Naive thymus-derived CD4-positive, alpha-beta T cell (primary cell): ENCODE measurements around the gene PPP1R2C. TPM values are rescaled to one million over a fixed set of nuclear protein-coding genes. Genes with fewer than 3 reads are reported as not detected.
A peak's percentile ranks its signal among the peaks of the same experiment; 100 is the strongest.

Experiments used
- ATAC-seq: fragments of 150-1000 bp; cut with Tn5 transposase; 2 replicates; pipeline ENCODE4 v1.10.0; 2021; ENCODE audit warnings: mild to moderate bottlenecking, moderate library complexity
- CTCF ChIA-PET: fragments of 350-600 bp; sonication (Branson Sonifier 250); formaldehyde crosslinking; loops from one replicate; lab custom pipeline; 2021; ENCODE audit warnings: antibody characterized with exemption; lab: Charles Lee
- POLR2A ChIA-PET: fragments of 350-600 bp; sonication (Branson Sonifier 250); formaldehyde crosslinking; loops from one replicate; lab custom pipeline; 2021; ENCODE audit warnings: antibody characterized with exemption, inconsistent platforms; lab: Charles Lee
- DNase-seq, 9 donors: peaks; one replicate each; pipeline versions ENCODE4 v3.0.0 to v3.0.0-alpha.2; 2020 to 2022; ENCODE audit warnings: mixed read lengths in 1 of 9
- H3K27ac ChIP-seq: one replicate; pipeline ENCODE4 v1.7.0; 2013; ENCODE audit warnings: mild to moderate bottlenecking, low read depth, low read length, moderate library complexity
- H3K27me3 ChIP-seq, 2 donors: one replicate each; pipeline ENCODE4 v1.7.0; 2013; ENCODE audit warnings: low read length in 2 of 2, mild to moderate bottlenecking in 2 of 2, moderate library complexity in 2 of 2; ENCODE audit not compliant: control insufficient read depth in 2 of 2, insufficient read depth in 2 of 2
- H3K36me3 ChIP-seq, 3 experiments: 1 replicate in 2 of 3; 2 replicates in 1 of 3; pipeline ENCODE4 v1.7.0; 2013; ENCODE audit warnings: low read length in 3 of 3, mild to moderate bottlenecking in 3 of 3, moderate library complexity in 1 of 3; ENCODE audit not compliant: insufficient read depth in 3 of 3, control insufficient read depth in 2 of 3
- H3K4me1 ChIP-seq, 2 donors: one replicate each; pipeline ENCODE4 v1.7.0; 2013; ENCODE audit warnings: low read length in 2 of 2, mild to moderate bottlenecking in 2 of 2, moderate library complexity in 1 of 2; ENCODE audit not compliant: control insufficient read depth in 2 of 2, insufficient read depth in 2 of 2
- H3K4me3 ChIP-seq: 2 replicates; pipeline ENCODE4 v1.7.0; 2013; ENCODE audit warnings: mild to moderate bottlenecking, low read length
- H3K9me3 ChIP-seq, 3 experiments: 1 replicate in 2 of 3; 2 replicates in 1 of 3; pipeline ENCODE4 v1.7.0; 2013; ENCODE audit warnings: low read length in 3 of 3; ENCODE audit not compliant: control insufficient read depth in 2 of 3
- H3K27ac Mint-ChIP-seq, 9 donors: one replicate each; pipeline ENCODE4 v1.8.0; 2020 to 2022; ENCODE audit warnings: mixed read lengths in 9 of 9, mild to moderate bottlenecking in 8 of 9, moderate library complexity in 5 of 9, inconsistent platforms in 2 of 9
- H3K27me3 Mint-ChIP-seq, 5 donors: one replicate each; pipeline ENCODE4 v1.8.0; 2021 to 2022; ENCODE audit warnings: mixed read lengths in 5 of 5, mild to moderate bottlenecking in 1 of 5
- H3K36me3 Mint-ChIP-seq, 5 donors: one replicate each; pipeline ENCODE4 v1.8.0; 2020 to 2022; ENCODE audit warnings: mixed read lengths in 5 of 5, mild to moderate bottlenecking in 3 of 5, inconsistent platforms in 1 of 5
- H3K4me1 Mint-ChIP-seq, 7 donors: one replicate each; pipeline ENCODE4 v1.8.0; 2020 to 2022; ENCODE audit warnings: mixed read lengths in 7 of 7, mild to moderate bottlenecking in 3 of 7, inconsistent platforms in 1 of 7
- H3K4me3 Mint-ChIP-seq, 10 donors: one replicate each; pipeline ENCODE4 v1.8.0; 2020 to 2022; ENCODE audit warnings: mild to moderate bottlenecking in 10 of 10, mixed read lengths in 10 of 10, moderate library complexity in 6 of 10, inconsistent platforms in 2 of 10
- H3K9me3 Mint-ChIP-seq, 11 donors: one replicate each; pipeline ENCODE4 v1.8.0; 2020 to 2022; ENCODE audit warnings: mixed read lengths in 11 of 11, mild to moderate bottlenecking in 4 of 11, inconsistent platforms in 1 of 11, moderate library complexity in 1 of 11
- intact Hi-C, 2 donors: fragments of 100-400 bp; cut with micrococcal nuclease; formaldehyde crosslinking; loops; one replicate each; pipeline ENCODE4 v1.15.1; 2023
- polyA plus RNA-seq, 2 donors: library from polyadenylated mRNA; unstranded; fragments of 300-500 nt; fragmentation: Illumina TruSeq; gene quantifications; one replicate each; pipeline ENCODE4 v1.2.3, GENCODE V29; 2021
- total RNA-seq, 6 experiments: library from RNA in 5 of 6; stranded (reverse) in 5 of 6; gene quantifications; 1 replicate in 5 of 6; 2 replicates in 1 of 6; pipeline ENCODE4 v1.2.3 and lab custom pipeline; 2021 to 2026

PPP1R2C gene
- total and polyA plus RNA-seq, 7 experiments from 2014 or later: not detected

DNA sequence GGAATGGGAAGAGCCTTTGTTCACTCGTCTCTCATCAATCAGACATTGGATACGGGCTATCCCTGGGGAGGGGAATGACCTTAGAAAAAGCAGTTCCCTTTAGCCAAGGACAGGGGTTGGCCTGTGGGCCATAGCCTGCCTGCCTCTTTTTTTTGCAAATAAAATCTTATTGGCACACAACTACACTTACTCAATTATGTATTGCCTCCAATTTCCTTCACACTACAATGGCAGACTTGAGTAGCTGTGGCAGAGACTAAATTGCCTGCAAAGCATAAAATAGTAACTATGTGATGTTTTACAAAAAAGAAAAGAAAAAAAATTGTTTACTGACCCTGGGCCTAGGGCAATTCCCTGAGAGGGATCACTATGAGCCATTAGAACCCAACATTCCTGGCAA lies 23.4 kb downstream of the PPP1R2C start:
- no peaks in the 10 kb centered on the region for H3K4me1 ChIP-seq
- H3K36me3 Mint-ChIP-seq: no peaks in the 10 kb centered on the region
- POLR2A ChIA-PET: no interaction called here
- H3K4me3 Mint-ChIP-seq: no peak overlapping the region
- H3K4me1 Mint-ChIP-seq: peaks cover 0 to 8% (median 0%) of the 10 kb centered on the region in 7 donors
- no peak for ATAC-seq
- H3K27me3 ChIP-seq: no peaks in the 10 kb centered on the region
- H3K27me3 Mint-ChIP-seq: peaks cover 0 to 3% (median 0%) of the 10 kb centered on the region in 5 donors
- no peak overlapping the region for H3K27ac Mint-ChIP-seq
- peaks cover 0 to 3% (median 0%) of the 10 kb centered on the region in 11 donors for H3K9me3 Mint-ChIP-seq
- no peak overlapping the region for H3K27ac ChIP-seq
- intact Hi-C loops: no loop called here
- H3K4me3 ChIP-seq: no peak overlapping the region
- no peaks in the 10 kb centered on the region for H3K36me3 ChIP-seq
- H3K9me3 ChIP-seq: no peaks in the 10 kb centered on the region
- CTCF ChIA-PET: no interaction called here
- no peak for DNase-seq

DNA sequence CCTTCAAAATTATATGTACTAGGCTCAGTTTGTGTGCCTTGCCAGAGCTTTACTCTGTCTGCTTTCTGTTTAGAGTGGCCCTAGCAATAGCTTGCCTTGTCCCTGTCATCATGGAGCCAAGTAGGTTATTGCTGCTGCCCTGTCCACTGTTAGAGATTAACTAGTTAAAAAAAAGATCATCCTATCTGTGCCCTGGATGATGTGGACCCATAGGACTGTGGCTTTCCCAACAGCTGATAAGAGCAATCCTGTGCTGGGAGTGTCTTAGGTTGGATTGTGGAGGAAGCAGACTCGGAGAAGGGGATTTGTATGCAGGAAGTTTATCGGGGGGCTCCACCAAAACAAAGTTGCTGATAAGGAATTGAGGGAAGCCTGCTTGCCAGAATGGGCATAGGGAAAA lies 23.8 kb downstream of the PPP1R2C start:
- CTCF ChIA-PET: no interaction called here
- H3K27me3 Mint-ChIP-seq: peaks cover 0 to 3% (median 0%) of the 10 kb centered on the region in 5 donors

DNA sequence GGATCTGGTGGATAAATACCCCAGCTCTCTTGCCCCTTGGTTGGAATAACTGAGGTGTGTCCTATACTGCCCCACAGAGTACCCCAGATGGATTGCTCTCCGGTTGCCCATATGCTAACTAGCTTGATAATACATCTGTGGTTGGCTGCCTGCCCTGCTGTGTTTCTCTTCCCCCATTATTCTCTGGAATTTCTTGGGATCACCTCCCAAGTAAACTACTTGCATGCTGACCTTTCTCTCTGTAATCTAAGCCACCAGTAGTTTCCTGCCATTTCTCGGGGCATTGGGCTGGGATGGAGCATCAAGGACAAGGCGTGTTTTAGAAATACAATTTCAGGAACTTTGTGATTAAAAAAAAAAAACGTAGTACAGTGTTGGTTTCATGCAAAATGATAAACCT lies 25.2 kb downstream of the PPP1R2C start:
- Mint-ChIP-seq H3K9me3 (peaks cover 0 to 3% (median 0%) of the 10 kb centered on the region in 11 donors), H3K4me1 (peaks cover 0 to 8% (median 0%) of the 10 kb centered on the region in 7 donors), H3K4me3 (no peak overlapping the region), H3K36me3 (no peaks in the 10 kb centered on the region), H3K27me3 (peaks cover 0 to 3% (median 0%) of the 10 kb centered on the region in 5 donors), H3K27ac (no peak overlapping the region)
- intact Hi-C loops: no loop called here
- H3K36me3 ChIP-seq: no peaks in the 10 kb centered on the region
- ATAC-seq: no peak
- ChIA-PET CTCF (no interaction called here), POLR2A (no interaction called here)
- H3K27ac ChIP-seq: no peak overlapping the region
- no peak for DNase-seq
- no peak overlapping the region for H3K4me3 ChIP-seq
- H3K27me3 ChIP-seq: no peaks in the 10 kb centered on the region
- H3K9me3 ChIP-seq: no peaks in the 10 kb centered on the region
- H3K4me1 ChIP-seq: no peaks in the 10 kb centered on the region

More for the DNA sequence above, 23.8 kb downstream of the PPP1R2C start:
- Histone ChIP-seq H3K9me3 (no peaks in the 10 kb centered on the region), H3K27me3 (no peaks in the 10 kb centered on the region), H3K4me3 (no peak overlapping the region), H3K4me1 (no peaks in the 10 kb centered on the region), H3K27ac (no peak overlapping the region), H3K36me3 (no peaks in the 10 kb centered on the region)
- Mint-ChIP-seq H3K27ac (no peak overlapping the region), H3K9me3 (peaks cover 0 to 3% (median 0%) of the 10 kb centered on the region in 11 donors), H3K36me3 (no peaks in the 10 kb centered on the region), H3K4me1 (peaks cover 0 to 8% (median 0%) of the 10 kb centered on the region in 7 donors), H3K4me3 (no peak overlapping the region)
- no peak for ATAC-seq
- intact Hi-C loops: no loop called here
- no peak for DNase-seq
- POLR2A ChIA-PET: no interaction called here

DNA sequence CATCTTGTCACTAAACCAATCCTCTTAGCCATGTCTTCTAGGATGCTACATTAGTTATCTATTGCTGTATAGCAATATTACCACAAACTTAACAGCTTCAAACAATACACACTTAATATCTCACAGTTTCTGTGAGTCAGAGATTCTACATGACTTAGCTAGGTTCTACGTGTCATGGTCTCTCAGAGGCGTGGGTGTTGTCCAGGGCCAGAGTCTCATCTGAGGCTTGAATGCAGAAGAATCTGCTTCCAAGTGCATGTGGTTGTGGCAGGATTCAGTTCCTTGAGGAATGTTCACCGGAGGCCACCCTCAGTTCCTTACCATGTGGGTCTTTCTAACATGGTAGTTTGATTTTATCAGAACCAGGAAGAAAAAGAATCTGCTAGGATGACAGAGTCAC lies 26.4 kb downstream of the PPP1R2C start:
- Histone ChIP-seq H3K36me3 (no peaks in the 10 kb centered on the region), H3K9me3 (no peaks in the 10 kb centered on the region), H3K4me1 (no peaks in the 10 kb centered on the region), H3K4me3 (no peak overlapping the region), H3K27me3 (no peaks in the 10 kb centered on the region), H3K27ac (no peak overlapping the region)
- intact Hi-C loops: no loop called here
- no peak overlapping the region for H3K4me3 Mint-ChIP-seq
- H3K27me3 Mint-ChIP-seq: peaks cover 0 to 3% (median 0%) of the 10 kb centered on the region in 5 donors
- no peaks in the 10 kb centered on the region for H3K36me3 Mint-ChIP-seq
- ChIA-PET CTCF (no interaction called here), POLR2A (no interaction called here)
- H3K9me3 Mint-ChIP-seq: peaks cover 0 to 3% (median 0%) of the 10 kb centered on the region in 11 donors
- peaks cover 0 to 4% (median 0%) of the 10 kb centered on the region in 7 donors for H3K4me1 Mint-ChIP-seq
- ATAC-seq (no peak), DNase-seq (no peak)
- H3K27ac Mint-ChIP-seq: no peak overlapping the region

DNA sequence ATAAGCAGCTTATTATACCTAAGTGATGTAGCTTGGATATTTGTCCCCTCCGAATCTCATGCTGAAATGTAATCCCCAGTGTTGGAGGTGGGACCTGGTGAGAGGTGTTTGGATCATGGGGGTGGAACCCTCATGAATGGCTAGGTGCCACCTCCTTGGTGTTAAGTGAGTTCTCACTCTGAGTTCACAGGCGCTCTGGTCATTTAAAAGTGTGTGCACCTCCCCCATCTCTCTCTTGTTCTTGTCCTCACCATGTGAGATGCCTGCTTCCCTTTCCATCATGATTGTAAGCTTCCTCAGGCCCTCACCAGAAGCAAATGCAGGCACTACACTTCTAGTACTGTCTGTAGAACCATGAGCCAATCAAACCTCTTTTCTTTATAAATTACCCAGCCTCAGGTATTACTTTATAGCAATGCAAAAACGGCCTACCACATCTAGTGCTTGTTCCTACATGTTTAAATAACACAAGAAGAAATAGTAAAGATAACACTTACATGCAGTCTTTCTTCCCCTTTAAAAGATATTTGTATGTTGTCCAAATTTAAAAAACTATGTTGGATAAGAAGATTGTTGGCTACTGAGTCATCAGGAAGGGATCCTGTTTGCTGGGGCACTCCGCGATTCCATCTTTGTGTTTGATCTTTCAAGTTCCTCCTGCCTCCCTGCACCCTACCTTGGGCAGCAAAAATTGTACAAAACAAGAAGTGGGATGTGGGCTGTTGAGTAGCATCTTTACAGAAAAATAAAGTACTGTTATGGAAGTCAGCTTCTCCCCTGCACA lies 29.7 kb downstream of the PPP1R2C start:
- Histone ChIP-seq H3K9me3 (no peaks in the 10 kb centered on the region), H3K27ac (no peak overlapping the region), H3K4me3 (no peak overlapping the region), H3K27me3 (no peaks in the 10 kb centered on the region), H3K4me1 (no peaks in the 10 kb centered on the region), H3K36me3 (no peaks in the 10 kb centered on the region)
- Mint-ChIP-seq H3K27ac (no peak overlapping the region), H3K27me3 (peaks cover 0 to 3% (median 0%) of the 10 kb centered on the region in 5 donors), H3K4me1 (peaks cover 0 to 2% (median 0%) of the 10 kb centered on the region in 7 donors), H3K4me3 (no peak overlapping the region), H3K36me3 (no peaks in the 10 kb centered on the region), H3K9me3 (peaks cover 0 to 3% (median 0%) of the 10 kb centered on the region in 11 donors)
- DNase-seq (no peak), ATAC-seq (no peak)
- ChIA-PET CTCF (no interaction called here), POLR2A (no interaction called here)
- intact Hi-C loops: no loop called here

DNA sequence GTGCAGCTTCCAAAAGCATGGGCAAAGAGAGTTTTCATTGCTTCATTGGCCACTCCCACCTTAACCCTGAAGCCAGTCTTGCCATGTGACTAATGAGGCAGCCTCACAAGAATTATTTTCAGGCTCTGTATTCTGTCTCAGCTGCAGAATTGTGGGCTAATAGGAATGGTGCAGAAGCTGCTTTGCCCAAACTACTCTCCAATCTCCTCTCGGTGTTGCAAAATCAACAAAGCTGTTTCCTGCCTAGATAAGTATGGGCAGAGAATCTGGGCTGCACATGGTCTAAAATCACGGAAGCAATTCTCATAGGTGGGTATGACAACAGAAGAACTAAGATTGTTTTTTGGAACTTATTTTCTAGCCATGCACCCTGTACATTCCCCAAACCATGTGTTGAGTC lies 31.4 kb downstream of the PPP1R2C start:
- ATAC-seq: no peak
- Mint-ChIP-seq H3K4me1 (peaks cover 0 to 2% (median 0%) of the 10 kb centered on the region in 7 donors), H3K36me3 (no peaks in the 10 kb centered on the region), H3K9me3 (peaks cover 0 to 3% (median 0%) of the 10 kb centered on the region in 11 donors), H3K4me3 (no peak overlapping the region), H3K27me3 (peaks cover 0 to 3% (median 0%) of the 10 kb centered on the region in 5 donors), H3K27ac (no peak overlapping the region)
- no peaks in the 10 kb centered on the region for H3K27me3 ChIP-seq
- ChIA-PET CTCF (interaction anchor here (0.5 kb wide), 1 partner anchor 222 kb away, joined by 3 read pairs; no protein-coding TSS in a partner anchor), POLR2A (no interaction called here)
- intact Hi-C loops: no loop called here
- no peaks in the 10 kb centered on the region for H3K36me3 ChIP-seq
- no peak for DNase-seq
- H3K4me3 ChIP-seq: no peak overlapping the region
- H3K4me1 ChIP-seq: no peaks in the 10 kb centered on the region
- no peak overlapping the region for H3K27ac ChIP-seq
- H3K9me3 ChIP-seq: no peaks in the 10 kb centered on the region

DNA sequence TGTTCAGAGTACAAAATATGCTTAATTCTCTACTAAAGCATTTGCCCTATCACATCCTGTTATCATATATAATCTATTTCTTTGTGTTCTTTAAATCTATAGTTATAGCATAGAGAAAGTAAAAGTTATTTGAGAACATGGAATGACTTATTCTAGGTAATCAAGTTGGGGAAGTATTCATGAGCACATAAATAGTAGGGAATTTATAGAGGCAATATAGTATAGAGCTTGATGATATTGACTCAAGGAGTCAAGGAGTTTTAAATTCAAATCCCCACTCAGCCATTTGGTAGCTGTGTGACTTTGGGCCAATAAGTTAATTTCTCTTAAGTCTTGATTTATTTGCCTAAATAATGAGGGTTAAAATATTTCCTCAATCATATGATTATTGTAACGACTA lies 37.5 kb downstream of the PPP1R2C start:
- H3K4me1 ChIP-seq: peaks cover 0 to 4% of the 10 kb centered on the region in 2 donors
- no peaks in the 10 kb centered on the region for H3K27me3 Mint-ChIP-seq
- DNase-seq: no peak
- no peaks in the 10 kb centered on the region for H3K27me3 ChIP-seq
- intact Hi-C loops: no loop called here
- H3K4me3 ChIP-seq: no peak overlapping the region
- H3K27ac Mint-ChIP-seq: peak overlapping the region in 4 of 9 donors; percentile 28 to 90 (median 58)
- H3K36me3 Mint-ChIP-seq: no peaks in the 10 kb centered on the region
- CTCF ChIA-PET: no interaction called here
- POLR2A ChIA-PET: no interaction called here
- H3K9me3 Mint-ChIP-seq: peaks cover 0 to 4% (median 0%) of the 10 kb centered on the region in 11 donors
- peaks cover 0 to 31% (median 25%) of the 10 kb centered on the region in 7 donors for H3K4me1 Mint-ChIP-seq
- ATAC-seq: no peak
- no peak overlapping the region for H3K27ac ChIP-seq
- peak overlapping the region in 1 of 10 donors; percentile 21 for H3K4me3 Mint-ChIP-seq
- no peaks in the 10 kb centered on the region for H3K9me3 ChIP-seq
- no peaks in the 10 kb centered on the region for H3K36me3 ChIP-seq
